HG02970 (cell line): ENCODE measurements around the gene KCTD21.

Experiments
- ATAC-seq: cut with Tn5 transposase; IDR thresholded peaks from one replicate; pipeline ENCODE4 v1.9.1; 2021; ENCODE audit warnings: mild to moderate bottlenecking, moderate library complexity, moderate number of reproducible peaks; ENCODE audit not compliant: unreplicated experiment, low FRiP score

Gene KCTD21

GRCh38 chr11:78219493-78220217 is 31.2 kb upstream of the KCTD21 start:
- ATAC-seq: no peak

DNA sequence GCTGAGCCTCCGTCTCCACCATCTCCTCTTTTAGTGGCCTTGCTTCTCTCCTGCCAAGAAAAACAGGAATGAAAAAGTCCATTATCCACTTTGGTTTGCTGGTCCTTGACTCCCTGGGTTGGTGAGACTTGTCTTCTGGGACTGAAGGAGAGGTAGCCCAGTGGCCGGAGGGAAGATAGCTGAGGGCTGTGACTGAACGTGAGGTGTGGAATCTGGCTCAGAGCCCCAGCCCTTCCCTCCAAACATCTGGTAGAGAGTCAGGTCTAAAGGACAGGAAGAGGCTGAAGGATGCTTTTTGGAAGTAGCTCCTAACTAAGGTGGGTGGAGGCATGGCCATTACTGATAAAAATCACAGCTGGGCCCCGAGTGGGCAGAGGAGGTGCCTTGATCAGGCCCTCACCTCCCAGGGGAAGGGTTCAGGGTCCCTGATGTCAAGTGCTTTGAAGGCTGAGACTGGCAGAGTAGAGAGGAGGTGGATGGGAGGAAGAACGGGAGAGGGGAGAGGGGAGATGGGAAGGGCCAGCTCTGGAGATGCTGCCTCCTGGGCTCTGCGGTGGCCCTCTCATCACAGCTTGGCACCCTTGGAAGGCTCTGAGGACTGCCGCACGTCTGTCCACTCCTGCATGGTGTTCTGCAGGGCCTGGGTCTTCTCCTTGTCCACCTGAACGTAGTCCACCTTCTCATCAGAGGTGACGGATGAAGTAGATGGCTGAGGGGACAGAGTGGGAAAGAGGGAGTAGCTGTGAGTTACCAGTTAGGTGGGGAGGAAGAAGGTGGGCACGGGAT is 30.5 kb upstream of the KCTD21 start:
- no peak for ATAC-seq

- ATAC-seq: no peak
Observed at GRCh38 chr11:78217650-78218541, 29.5 kb upstream of the KCTD21 start.

DNA sequence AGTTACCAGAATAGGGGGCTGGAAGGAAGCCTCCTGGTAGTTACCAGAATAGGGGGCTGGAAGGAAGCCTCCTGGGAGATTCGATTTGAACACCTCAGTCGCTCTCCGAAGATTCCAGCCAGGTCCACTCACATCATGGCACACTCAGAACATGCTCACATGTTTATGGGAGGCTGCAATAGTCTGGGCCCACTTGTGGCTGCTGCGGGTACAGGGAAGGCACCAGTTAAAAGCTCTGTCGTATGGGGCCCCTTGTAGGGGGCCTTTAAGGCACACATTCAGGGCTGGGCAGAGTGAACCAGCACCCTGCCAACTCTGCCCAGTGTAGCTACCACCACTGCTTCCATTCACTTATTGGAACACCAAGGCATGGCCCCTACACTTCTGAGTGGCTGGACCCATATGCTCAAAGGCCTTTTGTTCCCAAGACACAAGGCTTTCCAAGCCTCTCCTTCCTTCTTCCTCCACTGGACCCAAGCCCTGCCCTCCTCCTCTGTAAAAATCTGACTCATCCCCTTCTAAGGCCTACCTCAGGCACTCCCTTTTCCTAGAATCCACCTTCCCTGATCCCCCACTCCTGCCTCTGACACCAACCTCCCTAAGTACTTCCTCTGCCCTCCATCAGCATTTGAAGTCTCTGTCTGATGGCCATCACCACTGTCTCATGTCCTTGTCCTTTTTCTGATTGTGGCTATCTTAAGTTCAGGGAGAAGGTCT is 28.3 kb upstream of the KCTD21 start:
- no peak for ATAC-seq

- ATAC-seq: no peak
Observed at GRCh38 chr11:78216021-78216420, 27.6 kb upstream of the KCTD21 start.

DNA sequence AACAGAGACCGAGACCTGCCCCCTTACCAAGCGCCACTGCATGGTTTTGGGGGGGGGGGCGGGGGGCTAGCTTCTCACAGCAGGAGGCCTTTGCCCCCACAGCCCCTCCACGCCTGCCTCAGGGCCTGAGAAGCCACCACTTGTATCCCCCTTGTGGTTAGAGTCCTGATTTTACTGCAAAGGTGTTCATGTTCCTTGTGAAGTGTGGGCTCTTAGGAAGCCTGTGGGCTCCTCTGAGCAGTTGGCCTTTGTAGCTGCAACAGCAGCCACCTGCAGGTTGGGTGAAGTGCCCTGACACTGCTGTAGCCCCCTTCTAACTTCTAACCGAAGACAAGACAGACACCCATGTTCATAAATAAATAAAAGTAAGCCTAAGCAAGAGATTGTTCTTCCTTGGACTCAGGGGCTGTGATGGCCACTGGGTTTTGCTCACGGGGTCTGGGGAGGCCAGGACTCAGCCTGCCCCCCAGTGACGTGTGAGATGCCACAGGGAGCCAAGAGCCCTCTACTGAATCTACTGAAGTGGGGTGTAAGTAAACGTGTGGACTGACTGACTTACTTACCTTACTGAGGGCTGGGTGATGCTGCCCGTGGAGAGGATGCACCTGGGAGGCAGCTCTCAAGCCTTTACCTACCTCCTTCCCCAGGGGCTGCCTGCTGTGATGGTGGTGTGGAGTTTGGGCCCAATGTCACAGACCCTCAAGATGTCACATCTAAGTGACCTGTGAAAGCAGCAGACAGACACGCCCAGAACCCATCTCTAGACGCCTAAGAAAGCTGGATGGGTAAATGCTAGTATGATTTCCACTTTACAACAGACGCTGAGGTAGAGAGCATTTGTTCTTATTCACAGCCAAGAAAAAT is 26.1 kb upstream of the KCTD21 start:
- ATAC-seq: no peak

- no peak for ATAC-seq
Observed at GRCh38 chr11:78213526-78214330, 25.3 kb upstream of the KCTD21 start.

- no peak for ATAC-seq
Observed at GRCh38 chr11:78212586-78213371, 24.4 kb upstream of the KCTD21 start.

- ATAC-seq: no peak
Observed at GRCh38 chr11:78211565-78211964, 23.1 kb upstream of the KCTD21 start.

DNA sequence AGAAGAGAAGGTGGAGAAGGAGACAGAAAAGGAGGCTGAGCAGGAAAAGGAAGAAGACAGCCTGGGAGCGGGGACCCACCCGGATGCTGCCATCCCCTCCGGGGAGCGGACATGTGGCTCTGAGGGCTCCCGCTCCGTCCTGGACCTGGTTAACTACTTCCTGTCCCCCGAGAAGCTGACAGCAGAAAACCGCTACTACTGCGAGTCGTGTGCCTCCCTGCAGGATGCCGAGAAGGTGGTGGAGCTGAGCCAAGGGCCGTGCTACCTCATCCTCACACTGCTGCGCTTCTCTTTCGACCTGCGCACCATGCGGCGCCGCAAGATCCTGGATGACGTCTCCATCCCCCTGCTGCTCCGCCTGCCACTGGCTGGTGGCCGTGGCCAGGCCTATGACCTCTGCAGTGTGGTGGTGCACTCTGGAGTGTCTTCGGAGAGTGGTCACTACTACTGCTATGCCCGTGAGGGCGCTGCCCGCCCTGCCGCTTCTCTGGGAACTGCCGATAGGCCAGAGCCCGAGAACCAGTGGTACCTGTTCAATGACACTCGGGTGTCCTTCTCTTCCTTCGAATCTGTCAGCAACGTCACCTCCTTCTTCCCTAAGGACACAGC is 21.7 kb upstream of the KCTD21 start:
- no peak for ATAC-seq

DNA sequence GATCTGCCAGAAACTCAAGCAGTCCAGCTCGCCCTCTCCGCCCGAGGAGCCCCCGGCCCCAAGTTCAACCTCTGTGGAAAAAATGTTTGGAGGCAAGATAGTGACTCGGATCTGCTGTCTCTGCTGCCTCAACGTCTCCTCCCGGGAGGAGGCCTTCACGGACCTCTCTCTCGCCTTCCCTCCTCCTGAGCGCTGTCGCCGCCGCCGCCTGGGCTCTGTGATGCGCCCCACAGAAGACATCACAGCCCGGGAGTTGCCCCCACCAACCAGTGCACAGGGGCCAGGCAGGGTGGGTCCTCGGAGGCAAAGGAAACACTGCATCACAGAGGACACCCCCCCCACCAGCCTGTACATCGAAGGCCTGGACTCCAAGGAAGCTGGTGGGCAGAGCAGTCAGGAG is 21.1 kb upstream of the KCTD21 start:
- no peak for ATAC-seq

DNA sequence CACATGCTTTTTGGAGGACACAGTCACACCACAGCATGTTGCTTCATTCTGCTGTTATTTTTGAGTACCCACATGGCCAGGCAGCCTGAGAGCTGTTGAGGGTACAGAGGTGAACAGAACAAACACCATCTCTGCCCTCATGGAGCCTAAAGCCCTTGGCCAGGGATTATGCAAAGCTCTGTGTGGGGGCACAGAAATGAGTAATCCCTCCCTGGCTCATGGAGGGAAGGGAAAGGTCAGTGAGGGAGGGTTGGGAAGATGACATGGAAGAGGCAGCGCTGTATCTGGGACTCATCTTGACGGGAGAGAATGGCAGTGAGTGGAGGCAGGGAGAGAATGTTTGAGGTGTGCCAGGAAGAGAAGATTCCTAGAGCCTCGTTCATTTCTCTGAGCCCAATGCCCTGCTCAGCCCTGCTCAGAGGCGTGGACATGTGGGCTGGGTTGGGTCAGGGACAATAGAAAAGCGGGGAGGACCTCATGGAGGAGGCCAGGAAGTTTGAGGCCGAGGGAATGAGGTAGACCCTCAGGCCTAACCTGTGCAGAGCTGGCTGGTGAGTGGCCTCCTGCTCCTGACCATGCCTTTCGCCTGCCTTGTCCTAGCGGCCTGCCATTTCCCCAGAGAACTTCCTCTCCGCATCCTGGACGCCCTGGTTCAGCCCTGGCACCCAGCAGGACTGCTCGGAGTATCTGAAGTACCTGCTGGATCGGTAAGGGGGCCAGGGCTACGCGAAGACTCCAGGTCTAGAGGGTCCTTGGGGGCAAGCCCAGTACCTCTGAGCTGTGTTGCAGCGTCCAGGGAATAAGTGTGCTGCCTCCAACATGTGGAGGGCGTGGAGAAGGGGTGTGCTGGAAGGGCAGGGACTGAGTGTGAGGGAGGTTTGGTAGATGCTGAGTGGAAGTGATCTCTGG is 20.1 kb upstream of the KCTD21 start:
- ATAC-seq: no peak

GRCh38 chr11:78207532-78208256 is 19.3 kb upstream of the KCTD21 start:
- ATAC-seq: no peak

- no peak for ATAC-seq
Observed at GRCh38 chr11:78205691-78206090, 17.3 kb upstream of the KCTD21 start.

- ATAC-seq: no peak
Observed at GRCh38 chr11:78205256-78205655, 16.8 kb upstream of the KCTD21 start.

DNA sequence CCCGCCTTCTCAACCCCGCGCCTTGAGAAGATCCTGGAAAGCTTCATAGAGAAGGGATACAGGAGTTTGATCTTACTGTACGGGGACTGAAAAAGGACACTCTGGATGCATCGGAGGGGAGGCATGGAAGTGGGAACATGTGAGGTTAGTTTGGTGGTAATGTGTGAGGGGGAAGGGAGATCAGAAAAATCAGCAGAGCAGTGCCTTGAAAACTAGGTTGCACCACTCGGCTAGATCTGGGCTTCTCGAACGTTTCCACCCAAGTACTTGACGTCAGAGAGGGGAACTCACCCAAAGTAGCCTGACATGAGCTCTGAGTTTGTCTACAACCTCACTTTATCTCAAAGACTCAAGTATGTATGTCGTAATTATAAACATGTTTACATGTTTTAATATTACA is 14.8 kb upstream of the KCTD21 start:
- no peak for ATAC-seq
